Right forelimb (tissue), 1 donor: Measurements from ENCODE around the gene OR2AT4.
"Not testable (repeated sequence)": the region's sequence is repeated elsewhere in the genome, so short reads cannot be mapped to it uniquely, and the experiment has no call there.

ENCODE experiments used
- DNase-seq: peaks from one replicate; pipeline ENCODE4 v3.0.0-alpha.2; 2018

The OR2AT4 gene

DNA sequence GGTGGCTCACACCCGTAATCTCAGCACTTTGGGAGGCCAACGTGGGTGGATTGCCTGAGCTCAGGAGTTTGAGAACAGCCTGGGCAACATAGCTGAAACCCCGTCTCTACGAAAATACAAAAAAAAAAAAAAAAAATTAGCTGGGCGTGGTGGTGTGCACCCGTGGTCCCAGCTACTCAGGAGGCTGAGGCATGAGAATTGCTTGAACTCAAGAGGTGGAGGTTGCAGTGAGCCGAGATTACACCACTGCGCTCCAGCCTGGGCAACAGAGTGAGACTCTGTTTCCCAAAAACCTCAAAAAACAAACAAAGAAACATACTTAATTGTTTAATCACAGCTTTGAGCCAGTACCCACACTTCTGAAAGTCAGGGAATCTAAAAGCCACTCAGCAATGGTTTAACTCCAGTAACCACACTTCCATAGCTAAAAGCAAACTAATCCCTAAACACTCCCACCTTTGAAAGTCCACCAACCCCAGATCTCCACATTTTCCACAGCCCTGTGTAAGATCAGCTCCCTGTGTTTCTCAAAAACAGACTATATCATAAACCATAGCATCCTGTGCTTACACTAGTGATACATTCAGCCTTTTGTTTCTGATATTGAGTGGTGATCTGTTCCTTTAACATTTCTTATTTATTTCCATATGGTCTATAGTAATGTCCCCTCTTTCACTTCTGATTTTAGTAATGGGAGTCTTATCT, 4.9 kb upstream of the OR2AT4 start:
- DNase-seq, result no peak

GRCh38 chr11:75100314-75100713, 3.6 kb upstream of the OR2AT4 start:
- no peak for DNase-seq

DNA sequence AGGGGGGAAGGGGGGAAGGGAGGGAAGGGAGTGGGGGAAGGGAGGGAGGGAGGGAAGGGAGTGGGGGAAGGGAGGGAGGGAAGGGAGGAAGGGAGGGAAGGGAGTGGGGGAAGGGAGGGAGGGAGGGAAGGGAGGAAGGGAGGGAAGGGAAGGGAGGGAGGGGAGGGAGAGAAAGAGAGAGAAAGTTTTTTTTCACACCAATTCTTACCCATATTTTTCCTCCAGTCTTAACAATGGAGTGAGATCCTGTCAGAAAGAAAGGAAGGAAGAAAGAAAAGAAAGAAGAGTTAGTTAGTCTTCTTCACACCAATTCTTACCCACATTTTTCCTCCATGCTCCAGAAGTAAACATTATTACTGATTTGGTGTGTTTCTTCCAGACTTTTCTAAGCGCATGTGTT, 3.0 kb upstream of the OR2AT4 start:
- no peak for DNase-seq

DNA sequence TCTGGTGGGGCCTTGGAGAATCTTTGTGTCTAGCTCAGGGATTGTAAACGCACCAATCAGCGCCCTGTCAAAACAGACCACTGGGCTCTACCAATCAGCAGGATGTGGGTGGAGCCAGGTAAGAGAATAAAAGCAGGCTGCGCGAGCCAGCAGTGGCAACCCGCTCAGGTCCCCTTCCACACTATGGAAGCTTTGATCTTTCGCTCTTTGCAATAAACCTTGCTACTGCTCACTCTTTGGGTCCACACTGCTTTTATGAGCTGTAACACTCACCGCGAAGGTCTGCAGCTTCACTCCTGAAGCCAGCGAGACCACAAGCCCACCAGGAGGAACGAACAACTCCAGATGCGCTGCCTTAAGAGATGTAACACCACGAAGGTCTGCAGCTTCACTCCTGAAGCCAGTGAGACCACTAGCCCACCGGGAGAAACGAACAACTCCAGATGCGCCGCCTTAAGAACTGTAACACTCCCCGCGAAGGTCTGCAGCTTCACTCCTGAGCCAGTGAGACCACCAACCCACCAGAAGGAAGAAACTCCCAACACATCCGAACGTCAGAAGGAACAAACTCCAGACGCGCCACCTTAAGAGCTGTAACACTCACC, 2.3 kb upstream of the OR2AT4 start:
- not testable (repeated sequence) for DNase-seq

DNA sequence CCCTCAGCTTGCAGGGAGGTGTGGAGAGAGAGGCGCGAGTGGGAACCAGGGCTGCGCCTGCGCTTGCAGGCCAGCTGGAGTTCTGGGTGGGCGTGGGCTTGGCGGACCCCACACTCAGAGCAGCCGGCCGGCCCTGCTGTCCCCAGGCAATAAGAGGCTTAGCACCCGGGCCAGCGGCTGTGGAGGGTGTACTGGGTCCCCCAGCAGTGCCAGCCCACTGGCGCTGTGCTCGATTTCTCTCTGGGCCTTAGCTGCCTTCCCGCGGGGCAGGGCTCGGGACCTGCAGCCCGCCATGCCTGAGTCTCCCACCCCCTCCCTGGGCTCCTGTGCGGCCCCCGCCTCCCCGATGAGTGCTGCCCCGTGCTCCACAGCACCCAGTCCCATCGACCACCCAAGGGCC, 1.5 kb upstream of the OR2AT4 start:
- DNase-seq, result not testable (repeated sequence)

DNA sequence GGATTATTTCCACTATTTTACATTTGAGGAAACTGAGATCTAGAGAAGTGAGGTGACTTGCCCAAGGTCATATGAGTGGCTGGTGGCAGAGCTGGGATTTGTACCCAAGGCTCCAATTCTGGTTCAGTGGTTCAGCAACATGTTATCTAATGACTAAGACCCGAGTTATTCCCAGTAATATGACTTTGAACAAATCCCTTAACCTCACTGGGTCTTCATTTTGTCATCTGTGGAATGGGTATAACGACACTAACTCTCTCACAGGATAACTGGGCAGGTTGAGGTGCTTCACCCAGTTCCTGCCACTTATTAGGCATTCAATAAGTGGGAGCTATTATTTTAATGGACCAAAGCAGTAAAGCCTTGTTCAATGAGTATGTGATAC, 489 bp upstream of the OR2AT4 start:
- DNase-seq, result no peak

DNA sequence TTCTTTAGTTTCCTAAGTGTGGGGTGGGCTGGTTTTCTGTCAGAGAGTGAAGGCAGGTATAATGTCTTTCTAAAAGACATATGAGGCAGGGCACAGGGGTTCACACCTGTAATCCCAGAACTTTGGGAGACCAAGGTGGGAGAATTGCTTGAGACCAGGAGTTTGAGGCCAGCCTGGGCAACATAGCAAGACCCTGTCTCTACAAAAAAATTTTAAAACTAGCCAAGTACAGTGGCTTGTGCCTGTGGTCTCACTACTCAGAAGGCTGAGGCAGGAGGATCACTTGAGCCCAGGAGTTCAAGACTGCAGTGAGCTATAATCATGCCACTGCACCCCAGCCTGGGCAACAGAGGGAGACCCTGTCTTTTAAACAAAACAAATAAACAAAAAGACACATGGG, 2.3 kb downstream of the OR2AT4 start:
- not testable (repeated sequence) for DNase-seq

DNA sequence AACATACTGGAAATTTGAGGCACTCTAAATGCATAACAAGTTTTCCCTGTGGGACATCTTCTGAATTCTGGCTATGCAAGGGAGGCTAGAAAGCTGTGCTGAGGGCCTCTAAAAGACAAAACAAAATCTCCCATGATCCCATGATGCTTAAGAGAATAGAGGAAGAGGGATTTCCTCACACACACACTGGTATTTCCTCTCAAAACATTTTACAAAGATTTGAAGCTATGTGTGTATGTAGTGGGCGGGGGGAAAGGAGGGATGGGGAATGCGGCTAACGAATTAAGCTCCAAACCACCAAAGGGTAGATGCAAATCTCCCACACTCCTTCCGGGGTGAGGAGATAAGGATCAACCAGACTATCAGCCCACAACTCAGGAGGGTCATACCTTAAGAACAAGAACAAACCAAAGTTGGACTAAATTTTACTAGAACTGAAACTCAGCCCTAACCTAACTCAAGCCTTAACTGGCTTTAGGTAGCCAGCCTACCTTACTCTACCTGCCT, 6.0 kb downstream of the OR2AT4 start:
- DNase-seq, result no peak

DNA sequence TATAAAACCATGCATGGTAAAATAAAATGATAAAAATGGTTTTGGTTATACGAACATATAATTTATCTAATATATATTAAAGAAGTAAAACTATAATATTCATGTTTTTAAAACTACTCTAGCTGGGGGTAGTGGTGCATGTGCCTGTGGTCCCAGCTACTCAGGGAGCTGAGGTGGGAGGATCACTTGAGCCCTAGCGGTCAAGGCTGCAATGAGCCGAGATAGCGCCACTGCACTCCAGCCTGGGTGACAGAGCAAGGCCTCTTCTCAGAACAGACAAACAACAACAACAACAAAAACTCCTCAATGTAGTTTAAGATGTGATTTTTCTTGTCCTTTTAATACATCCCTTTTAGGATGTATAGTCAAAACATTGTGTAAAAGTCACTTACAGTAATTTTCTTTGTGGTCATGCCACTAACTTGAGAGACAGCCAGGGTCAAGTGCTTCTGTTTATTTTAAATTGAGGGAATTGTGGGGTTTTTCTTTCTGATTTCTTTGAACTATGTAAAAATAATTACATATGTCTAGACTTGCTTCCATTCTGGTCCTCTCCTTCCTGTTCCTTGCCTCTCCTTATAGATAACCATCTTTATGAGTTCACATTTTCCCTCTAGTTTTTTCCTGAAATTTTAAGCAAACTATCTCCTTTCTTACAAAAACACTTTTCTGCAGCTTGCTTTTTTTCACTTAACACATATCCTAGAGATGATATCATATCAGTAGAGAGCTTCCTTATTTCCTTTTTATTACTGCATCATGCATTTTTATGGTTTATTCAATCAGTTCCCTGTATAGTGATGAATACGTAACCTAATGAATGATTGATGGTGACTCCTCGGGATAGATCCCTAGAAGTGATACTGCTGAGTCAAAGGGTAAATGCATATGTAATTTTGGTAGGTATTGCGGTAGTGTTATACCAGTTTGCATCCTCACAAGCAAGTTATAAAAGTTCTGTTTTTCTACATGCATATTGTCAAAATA, 9.1 kb downstream of the OR2AT4 start:
- no peak for DNase-seq

DNA sequence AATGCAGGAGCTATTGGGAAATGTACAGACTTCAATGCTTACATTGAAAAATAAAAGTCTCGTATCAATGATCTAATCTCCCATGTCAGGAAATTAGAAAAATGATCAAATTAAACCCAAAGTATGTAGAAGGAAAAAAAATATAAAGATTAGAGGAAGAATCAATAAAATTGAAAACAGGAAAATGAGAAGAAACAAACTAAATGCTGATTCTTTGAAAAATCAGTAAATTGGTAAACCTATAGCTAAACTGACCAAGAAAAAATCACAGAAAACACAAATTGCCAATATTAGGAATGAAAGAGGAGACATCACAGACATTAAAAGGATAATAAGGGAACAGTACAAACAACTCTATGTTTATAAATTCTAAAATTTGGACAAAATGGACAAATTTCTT, 11.8 kb downstream of the OR2AT4 start:
- DNase-seq, result no peak

DNA sequence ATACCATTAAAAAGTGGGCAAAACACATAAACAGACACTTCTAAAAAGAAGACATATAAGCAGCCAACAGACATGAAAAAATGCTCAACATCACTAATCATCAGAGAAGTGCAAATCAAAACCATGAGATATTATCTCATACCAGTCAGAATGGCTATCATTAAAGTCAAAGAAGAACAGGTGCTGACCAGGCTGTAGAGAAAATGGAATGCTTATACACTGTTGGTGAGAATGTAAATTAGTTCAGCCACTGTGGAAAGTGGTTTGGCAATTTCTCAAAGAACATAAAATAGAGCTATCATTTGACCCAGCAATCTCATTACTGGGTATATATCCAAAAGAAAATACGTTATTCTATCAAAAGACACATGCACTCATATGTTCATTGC, 13.5 kb downstream of the OR2AT4 start:
- DNase-seq, result no peak

DNA sequence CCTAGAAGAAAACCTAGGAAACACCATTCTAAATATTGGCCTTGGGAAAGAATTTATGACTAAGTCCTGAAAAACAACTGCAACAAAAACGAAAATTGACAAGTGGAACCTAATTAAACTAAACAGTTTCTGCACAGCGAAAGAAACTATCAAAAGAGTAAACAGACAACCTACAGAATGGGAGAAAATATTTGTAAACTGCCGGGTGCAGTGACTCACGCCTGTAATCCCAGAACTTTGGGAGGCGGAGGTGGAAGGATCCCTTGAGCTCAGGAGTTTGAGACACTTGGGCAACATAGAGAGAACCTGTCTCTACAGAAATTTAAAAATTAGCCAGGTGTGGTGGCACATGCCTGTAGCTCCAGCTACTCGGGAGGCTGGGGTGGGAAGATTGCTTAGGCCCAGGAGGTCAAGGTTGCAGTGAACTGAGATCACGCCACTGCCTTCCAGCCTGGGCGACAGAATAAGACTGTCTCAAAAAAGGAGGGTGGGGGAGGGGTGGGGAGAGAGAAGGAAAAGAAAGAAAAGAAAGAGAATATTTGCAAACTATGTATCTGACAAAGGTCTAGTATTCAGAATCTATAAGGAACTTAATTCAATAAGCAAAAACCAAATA, 14.0 kb downstream of the OR2AT4 start:
- no peak for DNase-seq

- DNase-seq, result no peak
These were observed 17.1 kb downstream of the OR2AT4 start for GRCh38 chr11:75079546-75079945.

DNA sequence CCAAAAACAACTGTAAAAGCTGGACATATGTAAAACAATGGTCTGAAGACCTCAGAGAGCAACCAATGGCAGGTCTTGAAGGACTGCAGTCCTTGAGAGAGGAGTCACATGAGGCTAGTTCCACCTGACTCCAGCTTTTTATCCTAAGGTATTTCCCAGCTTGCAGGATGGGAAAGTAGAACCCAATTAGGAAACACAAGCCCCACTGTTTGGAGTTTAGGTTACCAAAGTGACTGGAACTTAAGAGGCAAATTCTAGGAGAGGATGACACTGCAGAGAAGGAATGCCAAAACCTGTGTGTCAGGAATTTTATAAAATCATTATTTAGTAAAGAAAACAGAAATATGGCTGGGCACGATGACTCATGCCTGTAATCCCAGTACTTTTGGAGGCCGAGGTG, 18.4 kb downstream of the OR2AT4 start:
- no peak for DNase-seq

- DNase-seq, result no peak
These were observed 19.4 kb downstream of the OR2AT4 start for GRCh38 chr11:75077316-75077715.

- no peak for DNase-seq
These were observed 20.0 kb downstream of the OR2AT4 start for GRCh38 chr11:75076671-75077070.

- DNase-seq, result no peak
These were observed 23.1 kb downstream of the OR2AT4 start for GRCh38 chr11:75073459-75074190.

DNA sequence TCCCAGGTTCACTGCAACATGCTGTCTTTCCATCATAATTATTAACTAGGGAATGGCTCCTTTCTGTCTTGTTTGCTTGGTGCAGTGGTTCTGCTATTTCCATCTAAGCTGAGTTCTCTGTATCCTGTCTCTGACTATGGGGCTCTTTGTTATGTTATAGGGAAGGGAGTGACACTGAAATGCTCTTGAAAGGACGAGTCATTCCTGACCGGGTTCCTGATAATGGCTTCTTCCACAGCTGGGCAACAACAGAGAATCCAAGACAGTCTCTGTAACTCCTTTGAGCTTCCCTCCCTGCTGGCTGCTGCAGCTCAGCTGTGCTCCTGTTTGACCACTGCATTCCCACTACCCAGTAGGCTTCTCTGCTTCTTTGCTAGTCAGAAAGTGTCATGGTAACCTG, 24.1 kb downstream of the OR2AT4 start:
- no peak for DNase-seq

- no peak for DNase-seq
These were observed 27.2 kb downstream of the OR2AT4 start for GRCh38 chr11:75069473-75069872.

DNA sequence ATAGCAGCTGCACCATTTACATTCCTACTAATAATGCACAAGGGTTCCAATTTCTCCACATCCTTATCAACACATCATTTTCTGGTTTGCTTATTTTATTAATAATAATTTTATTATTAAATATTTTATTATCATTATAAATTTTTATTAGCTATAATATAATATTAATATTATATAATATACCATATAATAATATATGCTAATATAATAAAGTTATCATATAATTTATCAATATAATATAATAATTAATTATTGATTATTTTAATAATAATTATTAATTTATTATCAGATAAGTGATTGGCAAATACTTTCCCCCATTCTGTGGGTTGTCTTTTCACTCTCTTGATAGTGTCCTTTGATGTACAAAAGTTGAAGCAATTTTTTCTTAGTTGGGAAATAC, 27.7 kb downstream of the OR2AT4 start:
- no peak for DNase-seq

DNA sequence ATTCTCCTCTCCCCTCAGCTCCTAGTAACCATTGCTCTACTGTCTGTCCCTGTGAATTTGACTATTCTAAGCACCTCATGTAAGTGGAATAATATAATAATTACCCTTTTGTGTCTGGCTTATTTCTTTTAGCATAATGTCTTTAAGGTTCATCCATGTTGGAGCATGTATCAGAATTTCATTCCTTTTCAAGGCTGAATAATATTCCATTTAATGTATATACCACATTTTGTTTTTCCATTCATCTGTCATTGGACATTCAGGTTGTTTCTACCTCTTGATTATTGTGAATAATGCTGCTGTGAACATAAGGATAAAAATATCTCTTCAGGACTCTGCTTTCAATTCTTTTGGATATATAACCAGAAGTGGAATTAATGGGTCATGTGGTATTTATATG, 28.1 kb downstream of the OR2AT4 start:
- DNase-seq, result no peak

GRCh38 chr11:75066061-75066460, 30.6 kb downstream of the OR2AT4 start:
- no peak for DNase-seq
